ENCODE data around the gene ITGAV.

ITGAV gene

GRCh38 chr2:186592137-186592875 is 2.5 kb downstream of the ITGAV start:
- POLR2A ChIA-PET, result no interaction called here
- TF ChIP-seq ZNF24 (tag by site-specific recombination; IDR thresholded peaks at IDR 0.05), result no peak
- peak; percentile 64 for TF ChIP-seq ZNF629 (tag by site-specific recombination; IDR thresholded peaks at IDR 0.05)
- TF ChIP-seq ZNF658 (tag by site-specific recombination; IDR thresholded peaks at IDR 0.05), result no peak
- TF ChIP-seq SP3 (tag by site-specific recombination; IDR thresholded peaks at IDR 0.05), result no peak
- TF ChIP-seq ZNF48 (tag by site-specific recombination; IDR thresholded peaks at IDR 0.05), result no peak
- no peak for TF ChIP-seq ZNF530 (tag by site-specific recombination; IDR thresholded peaks at IDR 0.05; ENCODE audit: low read depth)
- TF ChIP-seq ZNF513 (tag by site-specific recombination; IDR thresholded peaks at IDR 0.05), result no peak
- TF ChIP-seq ZNF311 (tag by site-specific recombination; IDR thresholded peaks at IDR 0.05; ENCODE audit: borderline replicate concordance), result no peak
- TF ChIP-seq PRDM10 (tag by site-specific recombination; IDR thresholded peaks at IDR 0.05), result peak; percentile 41; the same call in 1 of the 2 replicates
- TF ChIP-seq RBAK (tag by site-specific recombination; IDR thresholded peaks at IDR 0.05), result no peak
- TF ChIP-seq ZNF621 (tag by site-specific recombination; IDR thresholded peaks at IDR 0.05), result no peak
- no peak for TF ChIP-seq ZNF449 (tag by site-specific recombination; IDR thresholded peaks at IDR 0.05)
- no peak for TF ChIP-seq ZBTB20 (tag by site-specific recombination; IDR thresholded peaks at IDR 0.05)
- H3K4me3 ChIP-seq (ENCODE audit: low read depth, low read length), result peak overlapping the region; percentile 68
- 0 out of 2 replicates have a peak, but pooled peaks cover 5% of the 10 kb centered on the region for H3K4me1 ChIP-seq (ENCODE audit: control insufficient read depth, insufficient read depth, low read length)
- H3K27ac ChIP-seq (ENCODE audit: extremely low read depth, low read depth, low read length), result no peak overlapping the region
- H3K9me3 ChIP-seq (ENCODE audit: control insufficient read depth, insufficient read depth, low read depth, low read length), result no peaks in the 10 kb centered on the region
- H3K36me3 ChIP-seq (ENCODE audit: control insufficient read depth in 2 of 2, insufficient read depth in 1 of 2, low read length in 2 of 2), result no peaks in the 10 kb centered on the region
- CTCF ChIA-PET, result interaction anchor here (0.6 to 1.4 kb wide), 3 partner anchors 48 to 1194 kb away, joined by 3 to 5 read pairs (median 4); no protein-coding TSS in a partner anchor

- Histone ChIP-seq H3K27ac (ENCODE audit: extremely low read depth, low read depth, low read length) (no peak overlapping the region), H3K4me3 (ENCODE audit: low read depth, low read length) (no peak overlapping the region), H3K4me1 (ENCODE audit: control insufficient read depth, insufficient read depth, low read length) (0 out of 2 replicates have a peak, but pooled peaks cover 5% of the 10 kb centered on the region), H3K36me3 (ENCODE audit: control insufficient read depth in 2 of 2, insufficient read depth in 1 of 2, low read length in 2 of 2) (no peaks in the 10 kb centered on the region), H3K9me3 (ENCODE audit: control insufficient read depth, insufficient read depth, low read depth, low read length) (no peaks in the 10 kb centered on the region)
- POLR2A ChIA-PET, result no interaction called here
- CTCF ChIA-PET, result no interaction called here
- TF ChIP-seq SP7 (tag by site-specific recombination; IDR thresholded peaks at IDR 0.05), result no peak
- no peak for TF ChIP-seq ZNF623 (tag by site-specific recombination; IDR thresholded peaks at IDR 0.05)
- TF ChIP-seq ZNF777 (tag by site-specific recombination; IDR thresholded peaks at IDR 0.05; ENCODE audit: borderline replicate concordance), result no peak
- TF ChIP-seq PATZ1 (tag by site-specific recombination; IDR thresholded peaks at IDR 0.05), result no peak
- TF ChIP-seq ZNF658 (tag by site-specific recombination; IDR thresholded peaks at IDR 0.05), result no peak
These were observed 3.7 kb downstream of the ITGAV start for GRCh38 chr2:186593523-186593922.

Data from HEK293 (cell line).